ENCODE data around the gene HGF.
"Not testable (repeated sequence)": the region's sequence is repeated elsewhere in the genome, so short reads cannot be mapped to it uniquely, and the experiment has no call there.

The HGF gene

DNA sequence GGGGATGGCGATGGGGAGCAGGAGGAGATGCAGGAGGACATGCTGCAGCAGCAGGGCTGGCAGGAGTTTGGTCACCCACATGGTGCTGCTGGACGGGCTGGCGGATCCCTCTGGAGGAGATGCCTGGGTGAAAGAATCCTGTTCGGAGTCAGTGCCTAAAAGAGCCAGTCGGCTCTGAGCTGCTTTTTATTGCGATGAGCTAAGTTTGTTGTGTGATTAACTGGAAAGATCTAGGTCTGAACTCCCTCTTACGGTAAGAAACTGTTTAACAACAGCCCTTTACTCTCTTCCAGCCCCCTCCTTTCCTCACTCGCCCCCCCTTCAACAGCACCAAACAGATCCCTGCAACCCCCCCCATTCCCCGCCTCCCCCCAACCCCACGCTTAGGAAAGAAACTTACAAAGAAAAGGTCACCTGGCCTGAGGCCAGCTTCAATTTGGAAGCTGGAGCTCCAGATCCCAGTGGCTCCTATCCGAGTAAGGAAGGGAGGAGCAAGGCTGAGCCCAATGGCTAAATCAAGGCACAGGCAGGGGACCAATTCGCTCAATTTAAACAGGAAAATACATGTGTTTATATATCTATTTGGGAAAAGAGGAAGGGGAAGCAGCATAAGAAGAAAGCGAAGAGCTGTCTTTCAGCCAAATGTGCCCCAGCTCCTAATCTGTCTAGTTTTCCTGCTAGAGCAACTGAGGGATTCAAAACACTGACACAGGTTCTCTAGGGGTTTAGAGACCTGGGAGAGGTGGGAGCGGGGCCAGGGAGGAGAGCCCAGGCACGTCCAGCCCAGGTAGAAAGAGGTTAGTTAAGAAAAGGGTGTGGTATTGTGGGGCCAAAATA lies at the start of gene HGF:
Gene HGF (minus strand): TSS at position 157 of the 837 bp plus-strand sequence. CDS start 76 bp downstream, at position 81.
- no peak for DNase-seq (ENCODE audit: low spot score)
- H3K4me3 Mint-ChIP-seq, result no peak within 1 kb of the TSS
- H3K4me1 Mint-ChIP-seq (ENCODE audit: low read depth), result no peaks in the 10 kb centered on the region
- H3K9me3 Mint-ChIP-seq, result no peaks in the 10 kb centered on the region
- H3K27ac Mint-ChIP-seq, result no peak within 1 kb of the TSS
- H3K27me3 Mint-ChIP-seq (ENCODE audit: low read depth), result no peaks in the 10 kb centered on the region
- no peaks in the 10 kb centered on the region for H3K36me3 Mint-ChIP-seq (ENCODE audit: low read depth)

DNA sequence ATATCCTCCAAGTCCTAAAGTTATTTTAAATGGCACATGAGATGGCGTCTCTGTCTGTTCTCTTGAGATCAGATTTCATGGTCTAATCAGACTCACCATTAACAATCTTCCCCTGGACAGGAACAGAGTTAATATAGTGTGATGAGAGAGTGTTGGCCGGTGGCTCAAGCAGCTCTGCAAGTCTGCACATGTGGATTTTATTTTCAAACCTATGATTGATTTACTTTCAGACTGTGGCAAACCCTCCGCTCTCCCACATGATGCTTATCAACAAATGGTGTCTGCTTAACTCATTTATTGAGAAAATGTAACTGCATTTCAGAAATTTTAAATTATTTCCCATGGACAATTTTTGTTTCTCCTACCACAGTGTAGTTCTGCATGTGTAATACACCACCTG lies 46.5 kb upstream of the HGF start:
- Mint-ChIP-seq H3K9me3 (no peaks in the 10 kb centered on the region), H3K36me3 (ENCODE audit: low read depth) (no peaks in the 10 kb centered on the region), H3K4me1 (ENCODE audit: low read depth) (no peaks in the 10 kb centered on the region), H3K4me3 (no peak overlapping the region), H3K27ac (no peak overlapping the region), H3K27me3 (ENCODE audit: low read depth) (no peaks in the 10 kb centered on the region)
- no peak for DNase-seq (ENCODE audit: low spot score)

- not testable (repeated sequence) for H3K27ac Mint-ChIP-seq; H3K9me3 Mint-ChIP-seq; H3K4me1 Mint-ChIP-seq (ENCODE audit: low read depth); H3K4me3 Mint-ChIP-seq; H3K36me3 Mint-ChIP-seq (ENCODE audit: low read depth); DNase-seq (ENCODE audit: low spot score); H3K27me3 Mint-ChIP-seq (ENCODE audit: low read depth)
These were observed 43.1 kb upstream of the HGF start for GRCh38 chr7:81812866-81813476.

- H3K36me3 Mint-ChIP-seq (ENCODE audit: low read depth), result no peaks in the 10 kb centered on the region
- no peaks in the 10 kb centered on the region for H3K4me1 Mint-ChIP-seq (ENCODE audit: low read depth)
- no peak overlapping the region for H3K27ac Mint-ChIP-seq
- H3K9me3 Mint-ChIP-seq, result peaks cover 5% of the 10 kb centered on the region
- DNase-seq (ENCODE audit: low spot score), result no peak
- H3K4me3 Mint-ChIP-seq, result no peak overlapping the region
- no peaks in the 10 kb centered on the region for H3K27me3 Mint-ChIP-seq (ENCODE audit: low read depth)
These were observed 42.4 kb upstream of the HGF start for GRCh38 chr7:81811956-81812865.

DNA sequence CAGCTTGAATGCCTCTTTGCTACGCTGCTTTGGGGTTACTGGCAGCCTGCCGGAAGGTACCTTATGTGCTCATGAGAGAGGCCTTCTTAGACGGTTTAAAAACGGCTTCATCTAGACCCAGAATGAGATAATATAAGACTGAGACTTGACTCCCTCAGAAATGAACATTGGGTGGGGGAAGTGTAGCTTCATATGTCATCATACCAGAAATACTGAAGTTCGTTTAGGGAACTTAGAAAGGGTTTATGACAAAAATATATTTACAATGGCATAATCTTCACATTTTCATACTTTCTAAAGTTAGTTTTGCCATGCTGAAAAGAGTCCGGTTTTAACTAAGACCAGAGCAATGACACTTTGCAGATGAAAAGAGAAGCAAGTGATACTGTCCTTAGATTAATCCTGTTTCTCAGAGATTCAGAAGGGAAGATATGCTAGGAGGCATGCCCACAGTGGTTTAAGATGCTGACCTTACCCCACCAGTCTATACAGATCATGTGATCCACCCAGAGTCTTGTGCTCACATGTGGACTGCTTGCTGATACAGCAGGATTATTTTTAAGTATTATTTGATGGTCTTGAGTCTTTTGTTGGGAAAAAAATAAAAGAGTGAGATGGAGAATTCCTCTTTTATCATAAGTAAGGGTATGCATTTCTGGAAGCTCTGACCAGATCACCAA lies 40.8 kb upstream of the HGF start:
- Mint-ChIP-seq H3K9me3 (peaks cover 5% of the 10 kb centered on the region), H3K27ac (no peak overlapping the region), H3K4me1 (ENCODE audit: low read depth) (no peaks in the 10 kb centered on the region), H3K36me3 (ENCODE audit: low read depth) (no peaks in the 10 kb centered on the region), H3K27me3 (ENCODE audit: low read depth) (no peaks in the 10 kb centered on the region), H3K4me3 (no peak overlapping the region)
- no peak for DNase-seq (ENCODE audit: low spot score)

DNA sequence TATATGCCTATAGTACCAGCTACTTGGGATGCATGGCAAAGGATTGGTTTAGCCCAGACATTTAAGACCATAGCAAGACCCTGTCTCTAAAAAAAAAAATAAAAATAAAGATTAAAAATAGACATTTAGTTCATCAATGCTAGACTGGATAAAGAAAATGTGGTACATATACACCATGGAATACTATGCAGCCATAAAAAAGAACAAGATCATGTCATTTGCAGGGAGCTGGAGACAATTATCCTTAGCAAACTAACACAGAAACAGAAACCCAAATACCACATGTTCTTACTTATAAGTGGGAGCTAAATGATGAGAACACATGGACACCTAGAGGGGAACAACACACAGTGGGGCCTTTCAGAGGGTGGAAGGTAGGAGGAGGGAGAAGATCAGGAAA lies 38.5 kb upstream of the HGF start:
- H3K4me3 Mint-ChIP-seq; DNase-seq (ENCODE audit: low spot score); H3K27ac Mint-ChIP-seq; H3K27me3 Mint-ChIP-seq (ENCODE audit: low read depth); H3K36me3 Mint-ChIP-seq (ENCODE audit: low read depth); H3K4me1 Mint-ChIP-seq (ENCODE audit: low read depth): not testable (repeated sequence)
- peaks cover 13% of the 10 kb centered on the region for H3K9me3 Mint-ChIP-seq

- no peak for DNase-seq (ENCODE audit: low spot score)
- H3K4me3 Mint-ChIP-seq, result no peak overlapping the region
- H3K9me3 Mint-ChIP-seq, result peaks cover 8% of the 10 kb centered on the region
- H3K27me3 Mint-ChIP-seq (ENCODE audit: low read depth), result no peaks in the 10 kb centered on the region
- no peak overlapping the region for H3K27ac Mint-ChIP-seq
- no peaks in the 10 kb centered on the region for H3K4me1 Mint-ChIP-seq (ENCODE audit: low read depth)
- H3K36me3 Mint-ChIP-seq (ENCODE audit: low read depth), result no peaks in the 10 kb centered on the region
These were observed 33.4 kb upstream of the HGF start for GRCh38 chr7:81803267-81803666.

DNA sequence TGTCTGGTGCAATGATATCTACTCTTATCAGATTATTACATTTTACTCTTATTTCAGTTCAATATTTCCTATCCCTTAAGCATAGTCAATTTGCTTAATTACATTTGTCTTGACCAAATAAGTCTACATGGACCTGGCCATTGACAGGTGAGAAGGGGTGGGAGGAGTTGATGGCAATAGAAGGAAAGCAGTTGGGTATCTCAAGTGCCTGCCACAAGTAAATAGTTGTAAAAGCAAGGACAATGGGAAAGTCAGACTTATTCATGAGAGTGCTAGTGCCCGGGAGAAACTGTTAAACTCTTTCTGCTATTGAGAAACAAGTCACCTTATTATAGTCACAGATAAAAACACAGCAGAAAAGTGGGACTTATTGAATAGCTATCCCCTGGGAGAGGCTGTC lies 32.4 kb upstream of the HGF start:
- Mint-ChIP-seq H3K4me3 (no peak overlapping the region), H3K4me1 (ENCODE audit: low read depth) (no peaks in the 10 kb centered on the region), H3K36me3 (ENCODE audit: low read depth) (no peaks in the 10 kb centered on the region), H3K27ac (no peak overlapping the region), H3K27me3 (ENCODE audit: low read depth) (no peaks in the 10 kb centered on the region), H3K9me3 (peaks cover 8% of the 10 kb centered on the region)
- DNase-seq (ENCODE audit: low spot score), result no peak

DNA sequence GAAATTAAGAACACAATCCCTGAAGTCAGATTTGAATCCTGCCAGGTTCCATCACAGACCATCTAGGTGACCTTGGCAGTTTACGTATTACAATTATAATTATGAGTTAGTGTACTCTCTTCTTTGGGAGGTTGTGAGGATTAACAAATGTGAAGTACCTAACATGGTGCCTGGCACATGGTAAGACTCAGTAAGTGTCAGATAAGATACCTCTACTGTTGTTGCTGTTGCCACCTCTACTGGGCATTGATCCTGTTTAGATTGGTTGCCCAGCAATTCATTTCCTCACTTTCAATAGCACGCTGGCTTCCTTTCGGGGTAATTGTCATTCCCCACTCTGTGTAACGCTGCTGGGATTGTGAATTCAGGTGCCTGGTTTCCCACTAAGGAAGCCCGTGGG lies 31.7 kb upstream of the HGF start:
- Mint-ChIP-seq H3K36me3 (ENCODE audit: low read depth) (no peaks in the 10 kb centered on the region), H3K9me3 (peaks cover 8% of the 10 kb centered on the region), H3K27me3 (ENCODE audit: low read depth) (no peaks in the 10 kb centered on the region), H3K4me3 (no peak overlapping the region), H3K27ac (no peak overlapping the region), H3K4me1 (ENCODE audit: low read depth) (no peaks in the 10 kb centered on the region)
- DNase-seq (ENCODE audit: low spot score), result no peak

DNA sequence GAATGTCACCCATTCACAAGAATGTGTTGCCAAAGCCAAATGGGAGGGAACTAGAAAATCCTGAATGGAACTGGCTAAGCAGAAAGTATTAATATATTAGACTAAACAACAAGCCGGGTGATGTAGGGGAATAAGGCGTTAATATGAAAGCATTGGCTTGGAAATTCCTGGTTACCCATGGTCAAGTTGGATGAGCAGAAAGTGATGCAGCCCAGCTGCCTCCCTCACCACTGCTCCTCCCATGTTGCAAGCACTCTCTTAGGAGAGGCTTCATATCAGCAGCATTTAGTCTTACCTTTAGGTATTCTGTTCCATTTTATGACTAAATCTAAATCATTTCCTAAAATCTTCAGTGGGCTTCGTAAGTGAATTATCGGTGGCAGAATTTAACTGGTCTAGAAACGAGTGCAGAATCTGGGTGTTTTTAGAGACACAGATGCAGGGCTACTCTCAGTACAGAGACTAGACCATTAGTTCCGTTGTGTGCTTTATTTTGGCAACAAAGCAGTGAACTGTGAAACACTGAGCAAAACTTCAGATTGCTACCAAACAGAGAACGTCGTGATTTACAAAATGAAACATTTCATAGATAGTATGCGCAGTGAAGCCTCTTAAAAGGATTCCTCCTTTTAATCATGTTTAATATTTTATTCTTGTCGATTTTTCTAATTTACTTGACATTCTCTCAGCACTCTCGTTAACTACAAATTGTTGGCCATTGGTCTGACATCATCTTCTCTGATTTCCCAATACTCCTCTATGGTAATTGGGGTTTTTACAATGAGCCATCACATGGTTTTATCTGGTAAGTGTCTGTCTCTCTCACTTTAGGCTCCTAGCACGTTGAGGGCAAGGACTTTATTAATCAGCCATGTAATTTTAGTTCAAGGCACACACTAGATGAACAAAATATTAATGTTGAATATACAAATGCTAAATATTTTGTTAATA lies 22.0 kb upstream of the HGF start:
- DNase-seq (ENCODE audit: low spot score), result no peak
- Mint-ChIP-seq H3K4me3 (no peak overlapping the region), H3K9me3 (no peaks in the 10 kb centered on the region), H3K36me3 (ENCODE audit: low read depth) (no peaks in the 10 kb centered on the region), H3K27me3 (ENCODE audit: low read depth) (no peaks in the 10 kb centered on the region), H3K27ac (no peak overlapping the region), H3K4me1 (ENCODE audit: low read depth) (no peaks in the 10 kb centered on the region)

GRCh38 chr7:81790686-81791085 lies 20.8 kb upstream of the HGF start:
- Mint-ChIP-seq H3K27ac (no peak overlapping the region), H3K9me3 (no peaks in the 10 kb centered on the region), H3K4me1 (ENCODE audit: low read depth) (no peaks in the 10 kb centered on the region), H3K36me3 (ENCODE audit: low read depth) (no peaks in the 10 kb centered on the region), H3K4me3 (no peak overlapping the region), H3K27me3 (ENCODE audit: low read depth) (no peaks in the 10 kb centered on the region)
- no peak for DNase-seq (ENCODE audit: low spot score)

DNA sequence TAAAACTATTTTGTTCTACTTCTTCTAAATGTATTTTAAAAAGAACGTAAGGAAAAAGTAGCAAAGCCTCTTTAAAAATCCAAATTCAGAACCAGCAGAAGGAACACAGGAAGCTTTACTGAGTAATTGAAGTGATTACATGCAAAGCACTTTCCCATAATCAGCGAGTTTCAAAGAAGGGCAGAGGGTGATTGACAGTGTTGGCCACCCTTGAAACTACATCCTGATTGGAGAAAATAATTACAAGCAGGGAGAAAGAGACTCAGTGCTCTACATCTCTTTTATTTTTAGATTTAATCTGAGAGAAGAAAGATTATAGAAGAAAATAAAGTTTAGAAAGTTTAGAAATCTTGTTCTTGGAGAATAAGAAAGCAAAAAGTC lies 20.3 kb upstream of the HGF start:
- H3K36me3 Mint-ChIP-seq (ENCODE audit: low read depth), result no peaks in the 10 kb centered on the region
- H3K27me3 Mint-ChIP-seq (ENCODE audit: low read depth), result no peaks in the 10 kb centered on the region
- no peak for DNase-seq (ENCODE audit: low spot score)
- no peaks in the 10 kb centered on the region for H3K4me1 Mint-ChIP-seq (ENCODE audit: low read depth)
- H3K9me3 Mint-ChIP-seq, result no peaks in the 10 kb centered on the region
- H3K27ac Mint-ChIP-seq, result no peak overlapping the region
- no peak overlapping the region for H3K4me3 Mint-ChIP-seq

Measured in T-helper 2 cell treated with Interferon-gamma antibody and Interleukin-4, amounts not matched to agents 5 μg/mL and 100 μg/mL, for 36 hours (primary cell).